PFSK-1 (cell line): ENCODE data around the gene CCT4.

Experiments
- REST ChIP-seq, 2 experiments: IDR thresholded peaks; 2 replicates each; pipeline versions ENCODE4 v1.6.1 to v1.8.0; 2011 to 2012; ENCODE audit warnings: low read depth in 2 of 2, low read length in 2 of 2, control low read depth in 1 of 2, inconsistent platforms in 1 of 2, mild to moderate bottlenecking in 1 of 2, moderate library complexity in 1 of 2; ENCODE audit not compliant: insufficient read depth in 1 of 2
- TAF1 ChIP-seq: IDR thresholded peaks from 2 replicates; pipeline ENCODE4 v1.6.1; 2012; ENCODE audit warnings: low read length, control low read depth, borderline replicate concordance; ENCODE audit not compliant: insufficient read depth

GRCh38 chr2:61822255-61822654 is 66.2 kb downstream of the CCT4 start:
- TF ChIP-seq TAF1 = no peak
- TF ChIP-seq REST (IDR thresholded peaks at IDR 0.05; ENCODE audit: insufficient read depth in 1 of 2, low read depth in 2 of 2, low read length in 2 of 2) = no peak
